ENCODE results near the gene UTRN. TPM values are rescaled to one million over a fixed set of nuclear protein-coding genes. Genes with fewer than 3 reads are reported as not detected.

The UTRN gene
- total and polyA plus RNA-seq, 10 of the 15 experiments (the other 5 are each of a cell fraction or from before 2014, with no cell fraction given), result 1.6 to 52.6 (median 25.5) TPM

DNA sequence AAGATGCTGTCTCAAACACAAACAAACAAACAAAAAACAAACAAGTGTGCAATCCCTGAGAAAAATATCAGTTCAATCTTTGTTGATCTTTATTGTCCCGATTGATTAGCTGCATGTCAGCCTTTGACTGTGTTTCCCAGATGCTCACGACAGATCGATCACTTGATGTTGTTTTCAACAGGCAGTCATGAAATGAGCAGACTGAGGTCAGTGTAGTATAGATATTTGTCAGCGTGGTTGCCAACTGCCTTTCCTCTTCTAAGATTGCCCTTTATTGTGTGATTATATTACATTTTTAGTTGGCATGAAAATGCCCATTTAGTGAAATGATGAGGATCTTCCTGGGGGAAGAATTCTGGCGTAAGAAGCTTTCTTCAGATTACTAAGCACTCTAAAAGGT, 25.6 kb downstream of the UTRN start:
- peaks cover 0 to 3% of the 10 kb centered on the region in 2 experiments; a peak in 1 of 4 replicates for H3K27me3 ChIP-seq (replicated peaks in 1 of 2; ENCODE audit: control insufficient read depth in 2 of 2, insufficient read depth in 2 of 2, low read length in 1 of 2)
- no peaks in the 10 kb centered on the region for H4K20me1 ChIP-seq (ENCODE audit: control insufficient read depth, insufficient read depth)
- ATAC-seq (peak; percentile 65), DNase-seq (ENCODE audit: low read depth, low spot score) (no peak), FAIRE-seq (no peak)
- no peak overlapping the region for H3K4me3 ChIP-seq
- ChIA-PET RAD21 (ENCODE audit: unreplicated experiment) (interaction anchor here (0.7 to 1.5 kb wide), 3 partner anchors 34 to 43 kb away, joined by 3 to 5 read pairs (median 3); no protein-coding TSS in a partner anchor), CTCF (interaction anchor here (0.9 to 1.3 kb wide), 2 partner anchors 23 to 92 kb away, joined by 3 read pairs; no protein-coding TSS in a partner anchor), POLR2A (no interaction called here), SMC1A (ENCODE audit: uncharacterized antibody, unreplicated experiment) (interaction anchor here (0.8 to 1.4 kb wide), 8 partner anchors 13 to 176 kb away, joined by 3 to 6 read pairs (median 4); partner anchors contain the start of gene UTRN)
- no TSS peak for BruUV-seq (replicated peaks)
- H3K4me1 ChIP-seq (ENCODE audit: control insufficient read depth, insufficient read depth, low read length), result peaks cover 5% of the 10 kb centered on the region
- no peak overlapping the region for H2AFZ ChIP-seq (ENCODE audit: control insufficient read depth, low read depth, low read length)
- no peak overlapping the region for H3K9ac ChIP-seq (ENCODE audit: control insufficient read depth, insufficient read depth, low read length)
- no peak overlapping the region for H3K27ac ChIP-seq (ENCODE audit: control insufficient read depth, insufficient read depth)
- TF ChIP-seq BCL11A (IDR thresholded peaks at IDR 0.05; ENCODE audit: low read depth, low read length), result peak; percentile 29; the same call in 1 of the 2 replicates
- TF ChIP-seq NFIC (IDR thresholded peaks at IDR 0.05; ENCODE audit: low read depth, low read length), result no peak
- peak; percentile 78 for TF ChIP-seq JUNB (IDR thresholded peaks at IDR 0.05)
- TF ChIP-seq DPF2 (IDR thresholded peaks at IDR 0.05), result 0 out of 2 replicates have a peak, but pooled peaks have one; percentile 12
- no peak for TF ChIP-seq RELA (IDR thresholded peaks at IDR 0.05; ENCODE audit: borderline replicate concordance, partially characterized antibody)
- peak; percentile 79 for TF ChIP-seq IRF4 (IDR thresholded peaks at IDR 0.05; ENCODE audit: low read depth, low read length)
- peak; percentile 90 for TF ChIP-seq RUNX3 (IDR thresholded peaks at IDR 0.05; ENCODE audit: low read length)
- 0 out of 2 replicates have a peak, but pooled peaks have one; percentile 12 for TF ChIP-seq IKZF1 (conservative IDR thresholded peaks at IDR 0.05)
- 0 out of 4 replicates have a peak, but pooled peaks of 1 of the 2 experiments have one; percentile 49 for TF ChIP-seq IKZF2 (IDR thresholded peaks at IDR 0.05)
- WGBS (ENCODE audit: insufficient coverage, insufficient replicate concordance, low lambda C conversion rate, missing lambda C conversion rate), result 9% methylated on average over 5 of the region's 5 CpGs
- in situ Hi-C loops (cut with MboI), result no loop called here
- no peaks in the 10 kb centered on the region for H3K79me2 ChIP-seq (ENCODE audit: control insufficient read depth, insufficient read depth, low read length)
- no peaks in the 10 kb centered on the region for H3K9me3 ChIP-seq (replicated peaks; ENCODE audit: control insufficient read depth, insufficient read depth, low read length)
- no peaks in the 10 kb centered on the region for H3K36me3 ChIP-seq (ENCODE audit: control insufficient read depth in 2 of 2, insufficient read depth in 2 of 2, low read length in 1 of 2)
- intact Hi-C loops (cut with micrococcal nuclease; ENCODE audit: unreplicated experiment), result no loop called here
- peak overlapping the region; percentile 11 for H3K4me2 ChIP-seq (ENCODE audit: control insufficient read depth, insufficient read depth)

Data from GM12878 (cell line).